Mucosa of stomach (tissue), 1 donor: ENCODE results near the gene USP28.
"Not testable (repeated sequence)": the region's sequence is repeated elsewhere in the genome, so short reads cannot be mapped to it uniquely, and the experiment has no call there.

Source experiments
- H3K27me3 ChIP-seq: one replicate; pipeline ENCODE4 v1.7.0; 2013; ENCODE audit warnings: mild to moderate bottlenecking, low read length; ENCODE audit not compliant: control insufficient read depth, insufficient read depth
- H3K36me3 ChIP-seq: one replicate; pipeline ENCODE4 v1.7.0; 2013; ENCODE audit warnings: low read length; ENCODE audit not compliant: control insufficient read depth, insufficient read depth
- H3K4me1 ChIP-seq: one replicate; pipeline ENCODE4 v1.7.0; 2013; ENCODE audit warnings: mild to moderate bottlenecking, low read length; ENCODE audit not compliant: control insufficient read depth, insufficient read depth
- H3K4me3 ChIP-seq: one replicate; pipeline ENCODE4 v1.7.0; 2013; ENCODE audit warnings: low read length
- H3K9ac ChIP-seq: one replicate; pipeline ENCODE4 v1.7.0; 2013; ENCODE audit warnings: mild to moderate bottlenecking, low read length, moderate library complexity
- H3K9me3 ChIP-seq: one replicate; pipeline ENCODE4 v1.7.0; 2013; ENCODE audit warnings: mild to moderate bottlenecking, low read length, moderate library complexity; ENCODE audit not compliant: control insufficient read depth
- donor health status: Pancreatic carcinoma.

The USP28 gene

DNA sequence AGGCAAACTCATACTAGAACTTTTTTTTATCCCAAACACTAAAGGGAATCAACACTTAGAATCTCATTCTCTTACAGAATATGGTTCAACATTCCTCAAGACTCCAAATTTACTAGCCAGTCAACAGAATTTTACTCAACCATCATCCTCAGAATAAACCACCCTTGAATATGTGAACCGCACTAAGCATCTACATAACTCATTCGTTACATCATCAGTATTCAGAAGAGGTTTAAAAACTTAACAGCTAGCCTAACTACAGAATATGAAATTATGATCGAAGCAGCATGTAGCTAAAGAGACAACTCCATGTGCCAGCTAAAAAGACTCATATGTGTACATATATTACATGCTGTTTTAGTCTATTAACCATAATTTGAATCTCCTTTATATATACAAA, 47.9 kb downstream of the USP28 start:
- Histone ChIP-seq H3K9me3 (no peaks in the 10 kb centered on the region), H3K9ac (no peak overlapping the region), H3K27me3 (no peaks in the 10 kb centered on the region), H3K4me3 (no peak overlapping the region), H3K4me1 (no peaks in the 10 kb centered on the region), H3K36me3 (no peaks in the 10 kb centered on the region)

DNA sequence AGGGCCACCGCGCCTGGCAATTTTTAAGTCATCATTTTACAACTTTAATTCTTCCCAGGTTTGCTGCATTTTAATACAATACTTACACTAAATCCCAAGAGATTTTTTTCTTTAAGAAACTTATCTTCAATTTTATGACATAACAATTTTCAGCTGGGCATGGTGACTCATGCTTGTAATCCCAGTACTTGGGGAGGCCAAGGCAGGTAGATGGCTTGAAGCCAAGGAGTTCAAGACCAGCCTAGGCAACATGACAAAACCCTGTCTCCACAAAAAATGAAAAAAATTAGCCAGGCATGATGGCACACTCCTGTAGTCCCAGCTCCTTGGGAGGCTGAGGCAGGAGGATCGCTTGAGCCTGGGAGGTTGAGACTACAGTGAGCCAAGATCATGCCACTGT, 56.9 kb downstream of the USP28 start:
- no peaks in the 10 kb centered on the region for H3K36me3 ChIP-seq
- H3K9me3 ChIP-seq, result no peaks in the 10 kb centered on the region
- no peak overlapping the region for H3K9ac ChIP-seq
- no peak overlapping the region for H3K4me3 ChIP-seq
- H3K4me1 ChIP-seq, result no peaks in the 10 kb centered on the region
- H3K27me3 ChIP-seq, result no peaks in the 10 kb centered on the region

GRCh38 chr11:113817626-113818025, 57.7 kb downstream of the USP28 start:
- Histone ChIP-seq H3K27me3 (no peaks in the 10 kb centered on the region), H3K9ac (no peak overlapping the region), H3K4me3 (no peak overlapping the region), H3K36me3 (no peaks in the 10 kb centered on the region), H3K9me3 (no peaks in the 10 kb centered on the region), H3K4me1 (no peaks in the 10 kb centered on the region)

GRCh38 chr11:113817162-113817561, 58.2 kb downstream of the USP28 start:
- Histone ChIP-seq H3K9me3 (no peaks in the 10 kb centered on the region), H3K9ac (no peak overlapping the region), H3K4me3 (no peak overlapping the region), H3K4me1 (no peaks in the 10 kb centered on the region), H3K27me3 (no peaks in the 10 kb centered on the region), H3K36me3 (no peaks in the 10 kb centered on the region)

DNA sequence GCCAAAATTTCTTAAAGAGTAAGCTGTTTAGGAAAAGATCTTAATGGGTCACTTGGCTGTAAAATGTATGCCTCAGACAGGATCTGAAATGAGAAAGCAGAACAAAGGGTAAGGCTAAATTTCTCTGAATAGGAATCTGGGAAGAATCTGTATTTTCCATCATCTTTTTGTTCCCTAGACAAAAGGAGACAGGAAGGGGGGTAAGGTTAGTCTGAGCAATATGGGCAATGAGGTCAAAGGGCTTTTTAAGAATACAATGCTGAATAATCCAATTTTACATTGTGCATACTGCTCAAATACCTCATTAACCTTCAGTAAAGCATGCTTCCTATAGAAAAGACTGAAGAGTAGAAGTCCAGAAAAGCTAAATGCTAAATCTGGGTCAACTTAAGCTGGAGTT, 61.2 kb downstream of the USP28 start:
- H3K9ac ChIP-seq, result no peak overlapping the region
- H3K9me3 ChIP-seq, result no peaks in the 10 kb centered on the region
- no peaks in the 10 kb centered on the region for H3K36me3 ChIP-seq
- H3K27me3 ChIP-seq, result no peaks in the 10 kb centered on the region
- H3K4me1 ChIP-seq, result no peaks in the 10 kb centered on the region
- no peak overlapping the region for H3K4me3 ChIP-seq

DNA sequence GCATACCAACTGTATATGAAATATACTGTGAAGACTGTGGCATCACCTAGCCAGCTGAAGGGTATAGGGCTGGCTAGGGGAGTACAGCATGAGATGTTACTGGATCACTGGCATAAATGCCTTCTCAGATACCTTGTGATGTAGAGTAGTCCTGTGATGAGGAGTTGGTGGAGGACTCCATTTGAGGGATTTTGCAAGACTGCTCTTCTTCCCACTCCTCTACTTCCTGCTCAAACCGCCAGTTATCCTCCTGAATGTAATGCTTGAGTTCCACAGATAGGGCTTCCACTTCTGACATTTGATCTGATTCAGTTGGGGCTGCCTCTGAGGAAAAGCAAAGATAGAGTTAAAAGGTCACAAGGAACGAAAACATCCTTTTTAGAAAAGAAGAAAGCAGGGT, 66.4 kb downstream of the USP28 start:
- Histone ChIP-seq H3K4me1 (no peaks in the 10 kb centered on the region), H3K36me3 (peaks cover 4% of the 10 kb centered on the region), H3K9ac (no peak overlapping the region), H3K27me3 (no peaks in the 10 kb centered on the region), H3K9me3 (no peaks in the 10 kb centered on the region), H3K4me3 (no peak overlapping the region)

- Histone ChIP-seq H3K27me3 (no peaks in the 10 kb centered on the region), H3K4me3 (no peak overlapping the region), H3K9ac (no peak overlapping the region), H3K9me3 (no peaks in the 10 kb centered on the region), H3K4me1 (no peaks in the 10 kb centered on the region), H3K36me3 (peaks cover 4% of the 10 kb centered on the region)
Observed at GRCh38 chr11:113806406-113806805, 69.0 kb downstream of the USP28 start.

DNA sequence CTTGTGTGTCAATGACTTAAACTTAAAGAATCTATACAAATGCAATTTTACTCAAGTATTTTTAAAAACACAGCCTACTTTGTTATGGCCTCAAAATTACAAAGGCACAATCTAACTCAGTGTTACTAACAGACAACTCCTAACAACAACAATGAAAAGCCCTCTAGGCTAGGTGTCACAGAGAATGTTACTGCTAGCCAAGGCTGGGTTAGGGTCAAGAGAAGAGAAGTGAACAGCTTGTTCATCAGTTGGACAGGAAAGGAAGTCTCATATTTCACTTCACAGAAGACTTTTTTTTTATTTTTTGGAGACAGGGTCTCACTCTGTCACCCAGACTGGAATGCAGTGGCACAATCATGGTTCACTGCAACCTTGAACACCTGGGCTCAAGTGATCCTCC, 69.7 kb downstream of the USP28 start:
- Histone ChIP-seq H3K4me1 (no peaks in the 10 kb centered on the region), H3K36me3 (peaks cover 4% of the 10 kb centered on the region), H3K9ac (no peak overlapping the region), H3K27me3 (no peaks in the 10 kb centered on the region), H3K9me3 (no peaks in the 10 kb centered on the region), H3K4me3 (no peak overlapping the region)

DNA sequence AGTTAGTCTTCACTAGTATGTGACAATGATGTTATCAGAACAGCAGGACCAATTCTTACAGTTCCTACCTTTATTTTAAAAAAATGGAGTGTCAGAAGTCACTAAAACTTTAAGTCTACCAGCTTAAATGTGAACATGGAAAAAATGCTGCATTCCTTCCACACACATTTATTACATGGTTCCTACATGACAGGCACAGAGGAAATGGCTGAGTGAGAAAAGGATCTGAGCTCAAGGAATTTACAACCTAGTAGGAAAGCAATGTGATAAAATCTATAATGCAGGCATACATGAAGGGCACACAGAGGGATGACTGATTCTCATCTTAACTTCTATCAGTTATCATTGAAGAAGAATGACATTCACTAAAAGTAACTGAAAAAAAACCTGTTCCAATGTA, 72.8 kb downstream of the USP28 start:
- no peaks in the 10 kb centered on the region for H3K9me3 ChIP-seq
- H3K4me1 ChIP-seq, result no peaks in the 10 kb centered on the region
- H3K36me3 ChIP-seq, result peaks cover 4% of the 10 kb centered on the region
- no peak overlapping the region for H3K4me3 ChIP-seq
- no peak overlapping the region for H3K9ac ChIP-seq
- H3K27me3 ChIP-seq, result no peaks in the 10 kb centered on the region

- Histone ChIP-seq H3K27me3 (no peaks in the 10 kb centered on the region), H3K9me3 (no peaks in the 10 kb centered on the region)
Observed at GRCh38 chr11:113796663-113797259, 78.6 kb downstream of the USP28 start.

GRCh38 chr11:113789675-113790320, 85.6 kb downstream of the USP28 start:
- no peak overlapping the region for H3K9ac ChIP-seq
- H3K4me3 ChIP-seq, result no peak overlapping the region
- H3K36me3 ChIP-seq, result no peaks in the 10 kb centered on the region
- H3K4me1 ChIP-seq, result no peaks in the 10 kb centered on the region
- peaks cover 3% of the 10 kb centered on the region for H3K27me3 ChIP-seq
- H3K9me3 ChIP-seq, result no peaks in the 10 kb centered on the region

More at GRCh38 chr11:113796663-113797259, 78.6 kb downstream of the USP28 start:
- H3K36me3 ChIP-seq, result peaks cover 4% of the 10 kb centered on the region
- H3K4me1 ChIP-seq, result no peaks in the 10 kb centered on the region
- no peak overlapping the region for H3K4me3 ChIP-seq
- H3K9ac ChIP-seq, result no peak overlapping the region

- not testable (repeated sequence) for H3K4me1 ChIP-seq, H3K27me3 ChIP-seq, H3K4me3 ChIP-seq
Observed at GRCh38 chr11:113789016-113789415, 86.4 kb downstream of the USP28 start.

GRCh38 chr11:113782134-113782533, 93.2 kb downstream of the USP28 start:
- no peaks in the 10 kb centered on the region for H3K4me1 ChIP-seq
- no peaks in the 10 kb centered on the region for H3K36me3 ChIP-seq
- H3K27me3 ChIP-seq, result no peaks in the 10 kb centered on the region
- no peaks in the 10 kb centered on the region for H3K9me3 ChIP-seq
- H3K9ac ChIP-seq, result no peak overlapping the region
- no peak overlapping the region for H3K4me3 ChIP-seq

More at GRCh38 chr11:113789016-113789415, 86.4 kb downstream of the USP28 start:
- not testable (repeated sequence) for H3K36me3 ChIP-seq, H3K9me3 ChIP-seq, H3K9ac ChIP-seq
